KMS-11 (cell line): ENCODE results near the gene OR8G1.

Source experiments
- H2AFZ ChIP-seq: fragments of 200-600 bp; sonication (generic); 2 replicates; pipeline ENCODE4 v1.6.1; 2016; ENCODE audit warnings: antibody characterized with exemption, mixed run types, low read depth
- H3K27ac ChIP-seq: fragments of 200-600 bp; sonication (generic); 2 replicates; pipeline ENCODE4 v1.6.1; 2016; ENCODE audit warnings: mild to moderate bottlenecking, mixed run types
- H3K27me3 ChIP-seq: fragments of 200-600 bp; sonication (generic); 2 replicates; pipeline ENCODE4 v1.6.1; 2017; ENCODE audit warnings: mild to moderate bottlenecking, low read depth, mixed run types, moderate library complexity; ENCODE audit not compliant: insufficient read depth
- H3K36me3 ChIP-seq: fragments of 200-600 bp; sonication (generic); 2 replicates; pipeline ENCODE4 v1.6.1; 2017; ENCODE audit warnings: mild to moderate bottlenecking, mixed run types; ENCODE audit not compliant: insufficient read depth
- H3K4me1 ChIP-seq: fragments of 200-600 bp; sonication (generic); 2 replicates; pipeline ENCODE4 v1.6.1; 2016; ENCODE audit warnings: mild to moderate bottlenecking, low read depth, mixed run types; ENCODE audit not compliant: poor library complexity, severe bottlenecking
- H3K4me2 ChIP-seq: fragments of 200-600 bp; sonication (generic); 2 replicates; pipeline ENCODE4 v1.7.0; 2016; ENCODE audit warnings: mild to moderate bottlenecking, mixed run types
- H3K4me3 ChIP-seq: fragments of 200-600 bp; sonication (generic); IDR thresholded peaks from 2 replicates; pipeline ENCODE4 v1.6.1; 2017; ENCODE audit warnings: low read depth, low read length, mixed read lengths; ENCODE audit not compliant: insufficient read depth
- H3K79me2 ChIP-seq: fragments of 200-600 bp; sonication (generic); 2 replicates; pipeline ENCODE4 v1.6.1; 2016; ENCODE audit warnings: low read depth, mixed run types; ENCODE audit not compliant: insufficient read depth
- H3K9ac ChIP-seq: fragments of 200-600 bp; sonication (generic); 2 replicates; pipeline ENCODE4 v1.6.1; 2016; ENCODE audit warnings: mild to moderate bottlenecking, mixed run types
- H4K20me1 ChIP-seq: fragments of 200-600 bp; sonication (generic); 2 replicates; pipeline ENCODE4 v1.6.1; 2016; ENCODE audit warnings: mild to moderate bottlenecking, mixed run types; ENCODE audit not compliant: insufficient read depth
- CTCF ChIP-seq: fragments of 200-600 bp; sonication (generic); conservative IDR thresholded peaks from 2 replicates; pipeline ENCODE4 v1.6.1; 2017; ENCODE audit warnings: low read depth, mild to moderate bottlenecking, antibody characterized with exemption, low read length, moderate library complexity, mixed read lengths

The OR8G1 gene

DNA sequence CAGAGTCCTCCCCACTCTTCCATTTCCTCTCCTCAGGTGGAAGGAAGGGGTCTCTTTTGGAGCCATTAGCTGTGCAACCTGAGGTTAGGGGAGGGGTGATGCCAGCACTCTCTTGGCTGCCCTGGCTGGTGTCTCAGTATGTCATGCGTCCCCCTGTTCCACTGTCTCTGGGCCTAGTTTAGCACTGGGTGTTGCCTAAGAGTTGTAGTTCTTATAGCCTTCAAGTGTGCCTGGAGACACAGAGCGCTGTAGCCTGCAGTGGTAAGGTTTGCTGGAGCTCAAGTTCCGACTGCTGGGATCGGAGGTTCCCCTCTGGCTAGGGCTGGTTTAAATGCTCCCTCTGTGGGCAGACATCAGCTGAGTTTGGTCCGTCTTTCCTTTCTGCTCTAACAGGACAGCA, 36.9 kb upstream of the OR8G1 start:
- no peak overlapping the region for H2AFZ ChIP-seq
- no peaks in the 10 kb centered on the region for H4K20me1 ChIP-seq
- no peak overlapping the region for H3K27ac ChIP-seq
- H3K79me2 ChIP-seq, result no peaks in the 10 kb centered on the region
- H3K27me3 ChIP-seq, result no peaks in the 10 kb centered on the region
- TF ChIP-seq CTCF, result no peak
- no peak overlapping the region for H3K9ac ChIP-seq
- no peaks in the 10 kb centered on the region for H3K4me1 ChIP-seq
- no peaks in the 10 kb centered on the region for H3K36me3 ChIP-seq
- H3K4me2 ChIP-seq, result no peak overlapping the region
- no peak overlapping the region for H3K4me3 ChIP-seq

GRCh38 chr11:124207102-124207792, 33.6 kb upstream of the OR8G1 start:
- H3K27ac ChIP-seq, result no peak overlapping the region
- H3K4me2 ChIP-seq, result no peak overlapping the region
- H3K27me3 ChIP-seq, result no peaks in the 10 kb centered on the region

GRCh38 chr11:124209824-124210357, 31.0 kb upstream of the OR8G1 start:
- Histone ChIP-seq H3K79me2 (no peaks in the 10 kb centered on the region), H3K27ac (no peak overlapping the region), H3K4me2 (no peak overlapping the region), H3K36me3 (no peaks in the 10 kb centered on the region), H3K27me3 (no peaks in the 10 kb centered on the region), H3K4me3 (no peak overlapping the region), H4K20me1 (no peaks in the 10 kb centered on the region), H2AFZ (no peak overlapping the region), H3K4me1 (no peaks in the 10 kb centered on the region), H3K9ac (no peak overlapping the region)
- no peak for TF ChIP-seq CTCF

More at GRCh38 chr11:124207102-124207792, 33.6 kb upstream of the OR8G1 start:
- no peak overlapping the region for H3K4me3 ChIP-seq
- no peak overlapping the region for H2AFZ ChIP-seq
- TF ChIP-seq CTCF, result no peak
- no peaks in the 10 kb centered on the region for H3K4me1 ChIP-seq
- no peaks in the 10 kb centered on the region for H3K79me2 ChIP-seq
- H3K9ac ChIP-seq, result no peak overlapping the region
- no peaks in the 10 kb centered on the region for H4K20me1 ChIP-seq
- H3K36me3 ChIP-seq, result no peaks in the 10 kb centered on the region

DNA sequence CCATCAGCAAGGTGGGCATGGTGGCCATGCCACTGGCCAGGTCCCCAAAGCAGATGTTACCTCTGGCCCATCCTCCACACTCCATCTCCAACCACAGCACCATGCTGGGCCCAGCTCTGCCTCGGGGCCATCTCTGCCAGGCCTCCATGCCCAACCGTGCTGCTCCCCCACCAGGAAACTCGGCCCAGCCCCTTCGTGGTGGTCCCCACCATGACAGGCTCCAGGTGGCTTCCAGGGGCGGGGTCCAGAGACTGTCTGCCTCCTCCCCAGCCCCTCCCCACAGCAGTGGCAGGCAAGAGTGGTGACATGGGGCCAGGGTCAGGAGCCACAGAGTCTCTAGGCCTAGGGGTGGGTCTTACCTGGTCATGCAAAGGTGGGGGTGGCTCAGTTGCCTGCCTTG, 30.5 kb upstream of the OR8G1 start:
- Histone ChIP-seq H3K4me2 (no peak overlapping the region), H2AFZ (no peak overlapping the region), H3K4me3 (no peak overlapping the region), H3K27me3 (no peaks in the 10 kb centered on the region), H3K4me1 (no peaks in the 10 kb centered on the region), H3K27ac (no peak overlapping the region), H3K9ac (no peak overlapping the region), H3K79me2 (no peaks in the 10 kb centered on the region), H3K36me3 (no peaks in the 10 kb centered on the region), H4K20me1 (no peaks in the 10 kb centered on the region)
- no peak for TF ChIP-seq CTCF
